Adrenal gland (tissue), 5 donors: ENCODE measurements around the gene CR1.

Experiments used
- POLR2A ChIP-seq, 2 donors: fragments of 450-650 bp; IDR thresholded peaks; one replicate each; pipeline ENCODE4 v1.6.1; 2017; ENCODE audit warnings: antibody characterized with exemption in 2 of 2, mild to moderate bottlenecking in 2 of 2, moderate library complexity in 1 of 2
- TF ChIP-seq, protein P1 (sequence below), 6 experiments: fragments of 450-650 bp in 4 of 6; fragments of 200-600 bp in 2 of 6; sonication (generic) in 1 of 6; IDR thresholded peaks; 1 replicate in 5 of 6; 2 replicates in 1 of 6; pipeline versions ENCODE4 v1.5.1 to v1.8.0; 2016 to 2021; ENCODE audit warnings: antibody characterized with exemption in 6 of 6, mild to moderate bottlenecking in 2 of 6, moderate library complexity in 1 of 6
- donor health status: DM: no; HTN: no; CAD: no.

GRCh38 chr1:207499573-207499972 is 3.6 kb downstream of the CR1 start:
- TF ChIP-seq, protein P1, sequence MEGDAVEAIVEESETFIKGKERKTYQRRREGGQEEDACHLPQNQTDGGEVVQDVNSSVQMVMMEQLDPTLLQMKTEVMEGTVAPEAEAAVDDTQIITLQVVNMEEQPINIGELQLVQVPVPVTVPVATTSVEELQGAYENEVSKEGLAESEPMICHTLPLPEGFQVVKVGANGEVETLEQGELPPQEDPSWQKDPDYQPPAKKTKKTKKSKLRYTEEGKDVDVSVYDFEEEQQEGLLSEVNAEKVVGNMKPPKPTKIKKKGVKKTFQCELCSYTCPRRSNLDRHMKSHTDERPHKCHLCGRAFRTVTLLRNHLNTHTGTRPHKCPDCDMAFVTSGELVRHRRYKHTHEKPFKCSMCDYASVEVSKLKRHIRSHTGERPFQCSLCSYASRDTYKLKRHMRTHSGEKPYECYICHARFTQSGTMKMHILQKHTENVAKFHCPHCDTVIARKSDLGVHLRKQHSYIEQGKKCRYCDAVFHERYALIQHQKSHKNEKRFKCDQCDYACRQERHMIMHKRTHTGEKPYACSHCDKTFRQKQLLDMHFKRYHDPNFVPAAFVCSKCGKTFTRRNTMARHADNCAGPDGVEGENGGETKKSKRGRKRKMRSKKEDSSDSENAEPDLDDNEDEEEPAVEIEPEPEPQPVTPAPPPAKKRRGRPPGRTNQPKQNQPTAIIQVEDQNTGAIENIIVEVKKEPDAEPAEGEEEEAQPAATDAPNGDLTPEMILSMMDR (IDR thresholded peaks at IDR 0.05) = peak; percentile 38 to 74 (median 66)
- no peak for TF ChIP-seq POLR2A (IDR thresholded peaks at IDR 0.05)
